Stomach (tissue), 9 donors: ENCODE results near the gene CFAP57. TPM values are rescaled to one million over a fixed set of nuclear protein-coding genes. Genes with fewer than 3 reads are reported as not detected.

Experiments
- DNase-seq, 2 donors: peaks; one replicate each; pipeline versions ENCODE4 v3.0.0 to v3.0.0-alpha.2; 2013 to 2019
- H3K27ac ChIP-seq, 5 donors: fragments of 200-600 bp in 4 of 5; sonication (generic) in 4 of 5; one replicate each; pipeline ENCODE4 v1.5.1; 2013 to 2019; ENCODE audit warnings: mild to moderate bottlenecking in 1 of 5, moderate library complexity in 1 of 5
- H3K27me3 ChIP-seq, 3 donors: fragments of 200-600 bp; sonication (generic); one replicate each; pipeline ENCODE4 v1.5.1; 2017 to 2019; ENCODE audit warnings: mixed run types in 1 of 3
- H3K36me3 ChIP-seq, 4 donors: fragments of 200-600 bp; sonication (generic); 1 replicate in 3 of 4; 2 replicates in 1 of 4; pipeline ENCODE4 v1.5.1; 2016 to 2019
- H3K4me1 ChIP-seq, 4 donors: fragments of 200-600 bp; sonication (generic); one replicate each; pipeline ENCODE4 v1.5.1; 2016 to 2019
- H3K4me3 ChIP-seq, 4 donors: fragments of 200-600 bp; sonication (generic) in 3 of 4; one replicate each; pipeline ENCODE4 v1.5.1; 2016 to 2019; ENCODE audit warnings: mild to moderate bottlenecking in 1 of 4
- H3K9me3 ChIP-seq, 4 donors: fragments of 200-600 bp; sonication (generic); one replicate each; pipeline ENCODE4 v1.5.1; 2016 to 2019
- EP300 ChIP-seq: sonication (generic); formaldehyde crosslinking; IDR thresholded peaks from one replicate; pipeline ENCODE4 v1.6.1; 2017; ENCODE audit warnings: antibody characterized with exemption
- POLR2A ChIP-seq, 4 donors: fragments of 450-650 bp; IDR thresholded peaks; one replicate each; pipeline ENCODE4 v1.6.1; 2016; ENCODE audit warnings: antibody characterized with exemption in 4 of 4, control low read depth in 2 of 4, mild to moderate bottlenecking in 1 of 4, moderate library complexity in 1 of 4
- POLR2AphosphoS5 ChIP-seq, 3 donors: sonication (generic); formaldehyde crosslinking; IDR thresholded peaks; one replicate each; pipeline ENCODE4 v1.6.1; 2016; ENCODE audit warnings: antibody characterized with exemption in 3 of 3
- WGBS, 5 donors: extraction: QIAGEN DNeasy Blood & Tissue Kit in 3 of 5; methylation state at CpG; one replicate each; pipeline versions ENCODE4 v1.1.5 to v1.1.7; 2013 to 2018; 5-methylcytosine and 5-hydroxymethylcytosine counted together
- intact Hi-C: fragments of 100-400 bp; cut with DNase I; formaldehyde crosslinking; loops from one replicate; pipeline ENCODE4 v1.15.1; 2023; ENCODE audit warnings: low total_unique reads
- polyA plus RNA-seq, 3 donors: library from polyadenylated mRNA; stranded (reverse); fragments of 200-250 nt; gene quantifications; one replicate each; pipeline ENCODE4 v1.2.3, GENCODE V29; 2013
- total RNA-seq, 5 donors: library from RNA; depleted of rRNA; stranded (reverse); fragments of >200 nt; gene quantifications; one replicate each; pipeline versions ENCODE4 v1.1.0 to v1.2.3, GENCODE V29; 2014 to 2016
- TF ChIP-seq, protein P1 (sequence below), 7 experiments: fragments of 450-650 bp in 4 of 7; fragments of 200-600 bp in 3 of 7; sonication (generic) in 3 of 7; IDR thresholded peaks; one replicate each; pipeline ENCODE4 v1.5.1; 2016 to 2019; ENCODE audit warnings: antibody characterized with exemption in 7 of 7, control low read depth in 2 of 7, mild to moderate bottlenecking in 1 of 7
- donor health status: healthy with polysubstance abuse.
- donor health status: Bipolar disorder and iron deficiency.
- donor health status: healthy.

Gene CFAP57
- total and polyA plus RNA-seq, 8 donors: 0.08 to 1.4 (median 0.15) TPM; not detected in 3

DNA sequence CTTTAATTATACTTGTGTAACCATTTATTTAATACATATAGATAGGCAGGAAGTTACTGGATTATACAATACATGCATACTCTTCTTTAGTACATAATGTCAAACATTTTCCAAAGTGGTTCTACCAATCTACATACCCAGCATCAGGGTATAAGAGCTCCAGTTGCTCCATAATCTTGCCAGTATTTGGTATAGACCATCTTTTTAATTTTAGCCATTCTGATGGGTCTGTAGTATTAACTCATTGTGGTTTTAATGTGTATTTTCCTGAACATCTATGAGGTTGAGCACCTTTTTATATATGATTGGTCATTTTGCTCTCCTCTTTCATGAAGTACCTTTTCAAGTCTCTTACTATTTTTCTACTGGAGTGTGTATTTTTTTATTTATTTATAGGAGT is 32.1 kb upstream of the CFAP57 start:
- intact Hi-C loops: no loop called here
- Histone ChIP-seq H3K4me1 (no peaks in the 10 kb centered on the region), H3K27ac (no peak overlapping the region), H3K27me3 (peaks cover 0 to 19% (median 3%) of the 10 kb centered on the region in 3 donors), H3K4me3 (no peak overlapping the region), H3K9me3 (no peaks in the 10 kb centered on the region), H3K36me3 (no peaks in the 10 kb centered on the region)
- no peak for TF ChIP-seq POLR2A (IDR thresholded peaks at IDR 0.05)
- no peak for DNase-seq

DNA sequence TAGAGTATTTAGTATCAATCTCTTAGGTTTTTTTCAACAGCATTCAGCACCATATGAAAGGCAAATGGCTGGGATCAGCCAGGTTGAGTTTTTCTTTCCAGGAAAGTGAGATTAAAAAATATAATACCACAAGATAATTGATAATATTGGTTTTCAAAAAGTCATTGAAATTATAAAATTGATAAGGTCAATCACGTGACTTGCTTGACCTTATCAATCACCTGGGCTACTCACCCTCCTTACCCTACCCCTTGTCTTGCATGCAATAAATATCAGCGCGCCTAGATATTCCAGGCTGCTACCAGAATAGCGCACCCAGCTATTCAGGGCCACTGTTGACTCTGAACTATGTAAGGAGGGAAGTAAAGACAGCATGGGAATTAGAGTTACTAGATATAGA is 31.5 kb upstream of the CFAP57 start:
- TF ChIP-seq POLR2A (IDR thresholded peaks at IDR 0.05) (no peak), POLR2AphosphoS5 (IDR thresholded peaks at IDR 0.05) (no peak), EP300 (no peak)
- TF ChIP-seq, protein P1, sequence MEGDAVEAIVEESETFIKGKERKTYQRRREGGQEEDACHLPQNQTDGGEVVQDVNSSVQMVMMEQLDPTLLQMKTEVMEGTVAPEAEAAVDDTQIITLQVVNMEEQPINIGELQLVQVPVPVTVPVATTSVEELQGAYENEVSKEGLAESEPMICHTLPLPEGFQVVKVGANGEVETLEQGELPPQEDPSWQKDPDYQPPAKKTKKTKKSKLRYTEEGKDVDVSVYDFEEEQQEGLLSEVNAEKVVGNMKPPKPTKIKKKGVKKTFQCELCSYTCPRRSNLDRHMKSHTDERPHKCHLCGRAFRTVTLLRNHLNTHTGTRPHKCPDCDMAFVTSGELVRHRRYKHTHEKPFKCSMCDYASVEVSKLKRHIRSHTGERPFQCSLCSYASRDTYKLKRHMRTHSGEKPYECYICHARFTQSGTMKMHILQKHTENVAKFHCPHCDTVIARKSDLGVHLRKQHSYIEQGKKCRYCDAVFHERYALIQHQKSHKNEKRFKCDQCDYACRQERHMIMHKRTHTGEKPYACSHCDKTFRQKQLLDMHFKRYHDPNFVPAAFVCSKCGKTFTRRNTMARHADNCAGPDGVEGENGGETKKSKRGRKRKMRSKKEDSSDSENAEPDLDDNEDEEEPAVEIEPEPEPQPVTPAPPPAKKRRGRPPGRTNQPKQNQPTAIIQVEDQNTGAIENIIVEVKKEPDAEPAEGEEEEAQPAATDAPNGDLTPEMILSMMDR (IDR thresholded peaks at IDR 0.05): no peak
- Histone ChIP-seq H3K27me3 (peaks cover 0 to 17% (median 3%) of the 10 kb centered on the region in 3 donors), H3K27ac (no peak overlapping the region), H3K4me1 (no peaks in the 10 kb centered on the region), H3K4me3 (no peak overlapping the region), H3K36me3 (no peaks in the 10 kb centered on the region), H3K9me3 (no peaks in the 10 kb centered on the region)
- DNase-seq: no peak
- intact Hi-C loops: no loop called here
- WGBS, 5 donors: 84 to 94% (median 89%) methylated on average over 4 of the region's 4 CpGs

DNA sequence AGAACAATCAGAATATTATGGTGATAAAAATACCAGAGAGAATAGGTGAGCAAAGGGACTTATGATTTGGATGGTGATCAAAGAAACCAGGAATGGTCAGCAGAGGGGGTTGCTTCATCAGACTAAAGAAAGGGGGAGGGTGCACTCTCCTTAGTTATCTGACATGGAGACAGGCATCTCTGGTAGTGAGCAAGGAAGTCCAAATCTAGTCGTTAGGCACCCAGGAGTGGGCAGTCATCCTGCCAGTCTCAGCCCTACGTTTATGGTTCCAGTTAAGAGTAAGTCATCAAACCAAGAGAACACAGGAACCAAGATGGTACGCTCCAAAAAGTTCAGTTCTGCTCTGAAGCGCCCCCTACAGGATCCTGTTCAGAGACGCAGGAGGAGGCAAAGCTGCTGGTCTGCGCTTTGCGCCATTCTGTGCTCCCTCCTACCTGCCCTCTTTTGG is 28.7 kb upstream of the CFAP57 start:
- Histone ChIP-seq H3K9me3 (no peaks in the 10 kb centered on the region), H3K4me3 (no peak overlapping the region), H3K36me3 (no peaks in the 10 kb centered on the region), H3K27me3 (peaks cover 0 to 37% (median 9%) of the 10 kb centered on the region in 3 donors), H3K4me1 (peaks cover 9 to 16% (median 14%) of the 10 kb centered on the region in 4 donors), H3K27ac (no peak overlapping the region)
- DNase-seq: no peak
- 26 to 43% (median 35%) methylated on average over 7 of the region's 7 CpGs for WGBS, 5 donors
- intact Hi-C loops: no loop called here
- TF ChIP-seq POLR2A (IDR thresholded peaks at IDR 0.05) (no peak), POLR2AphosphoS5 (IDR thresholded peaks at IDR 0.05) (no peak), EP300 (no peak)
- TF ChIP-seq, protein P1 (IDR thresholded peaks at IDR 0.05): peak in 1 of 7 experiments; percentile 7

DNA sequence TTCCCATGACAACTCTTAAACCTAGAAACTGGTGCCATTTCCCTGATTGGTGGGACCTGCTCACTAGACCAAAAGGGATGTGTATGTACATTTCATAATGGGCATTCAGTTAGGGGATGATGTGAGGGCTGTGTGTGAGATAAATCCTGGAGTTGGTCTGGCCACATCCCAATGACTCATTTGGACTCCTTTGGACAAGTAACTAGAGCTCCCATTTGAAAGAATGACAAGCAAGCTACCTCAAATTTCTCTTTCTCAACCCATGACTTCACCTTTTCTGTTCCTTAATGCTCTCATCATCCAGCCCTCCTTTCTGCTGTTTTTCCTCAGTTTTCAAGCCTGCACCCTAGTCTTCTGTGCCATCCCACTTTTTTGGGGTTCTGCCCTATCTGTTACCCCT is 27.9 kb upstream of the CFAP57 start:
- Histone ChIP-seq H3K36me3 (no peaks in the 10 kb centered on the region), H3K27me3 (peaks cover 0 to 44% (median 9%) of the 10 kb centered on the region in 3 donors), H3K4me1 (peaks cover 9 to 19% (median 14%) of the 10 kb centered on the region in 4 donors), H3K4me3 (no peak overlapping the region), H3K27ac (no peak overlapping the region), H3K9me3 (no peaks in the 10 kb centered on the region)
- intact Hi-C loops: no loop called here
- TF ChIP-seq POLR2AphosphoS5 (IDR thresholded peaks at IDR 0.05): no peak
- TF ChIP-seq, protein P1 (IDR thresholded peaks at IDR 0.05): no peak
- TF ChIP-seq EP300: no peak
- no peak for TF ChIP-seq POLR2A (IDR thresholded peaks at IDR 0.05)
- DNase-seq: no peak

DNA sequence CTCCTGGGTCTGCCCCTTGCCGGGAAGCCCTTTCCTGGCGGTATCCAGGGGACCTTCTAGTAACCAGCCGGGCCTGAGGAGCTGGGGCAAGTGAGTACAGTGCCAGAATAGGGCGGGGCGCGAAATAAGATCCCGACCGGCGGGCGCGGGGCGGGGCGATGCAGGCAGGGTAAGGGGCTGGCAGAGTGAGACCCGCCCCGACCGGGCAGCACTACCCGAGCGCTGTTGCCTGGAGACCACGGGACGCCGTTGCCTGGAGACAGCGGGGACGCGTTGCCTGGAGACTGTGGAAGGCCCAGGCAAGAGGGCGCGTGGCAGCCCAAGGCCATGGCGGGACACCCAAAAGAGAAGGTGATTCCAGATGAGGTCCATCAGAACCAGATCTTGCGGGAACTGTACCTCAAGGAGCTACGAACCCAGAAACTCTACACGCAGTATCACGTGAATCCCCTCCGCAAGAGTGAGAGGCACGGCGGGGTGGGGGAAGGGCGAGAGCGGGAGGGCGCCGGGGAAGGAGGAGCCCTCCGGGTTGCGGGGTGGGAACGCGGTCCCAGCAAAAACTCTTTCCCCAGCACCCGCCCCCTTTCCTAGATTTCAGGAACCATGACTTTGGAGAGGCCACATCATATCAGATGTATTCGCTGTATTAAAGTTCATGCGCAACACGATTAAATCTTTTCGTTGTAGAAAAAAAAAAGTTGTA is 24.4 kb upstream of the CFAP57 start:
- peak; percentile 84 to 94 for DNase-seq
- H3K9me3 ChIP-seq: no peaks in the 10 kb centered on the region
- peak overlapping the region; percentile 43 to 53 (median 48) for H3K4me3 ChIP-seq
- no peak for TF ChIP-seq EP300
- no peak for TF ChIP-seq POLR2A (IDR thresholded peaks at IDR 0.05)
- TF ChIP-seq POLR2AphosphoS5 (IDR thresholded peaks at IDR 0.05): no peak
- TF ChIP-seq, protein P1 (IDR thresholded peaks at IDR 0.05): no peak
- no peaks in the 10 kb centered on the region for H3K36me3 ChIP-seq
- H3K27me3 ChIP-seq: peaks cover 0 to 54% (median 13%) of the 10 kb centered on the region in 3 donors
- 4 to 5% (median 5%) methylated on average over 44 to 47 of the region's 47 CpGs for WGBS, 5 donors
- H3K27ac ChIP-seq: peak overlapping the region in 1 of 5 donors; percentile 39
- intact Hi-C loops: no loop called here
- peaks cover 9 to 19% (median 14%) of the 10 kb centered on the region in 4 donors for H3K4me1 ChIP-seq
